ENCODE data around the gene RAB22A. TPM values are rescaled to one million over a fixed set of nuclear protein-coding genes. Genes with fewer than 3 reads are reported as not detected.
A peak's percentile ranks its signal among the peaks of the same experiment; 100 is the strongest.

Gene RAB22A
- total RNA-seq, 1 donor from 2014 or later, result 9.5 TPM

GRCh38 chr20:58307270-58307669 lies 2.2 kb upstream of the RAB22A start:
- no peak for DNase-seq
- TF ChIP-seq CTCF (IDR thresholded peaks at IDR 0.05; ENCODE audit: partially characterized antibody, unreplicated experiment), result no peak
- H3K4me3 Mint-ChIP-seq (ENCODE audit: unreplicated experiment), result no peak overlapping the region
- no peaks in the 10 kb centered on the region for H3K27me3 Mint-ChIP-seq (ENCODE audit: unreplicated experiment)
- H3K4me1 Mint-ChIP-seq (ENCODE audit: low read depth, unreplicated experiment), result no peaks in the 10 kb centered on the region
- no peaks in the 10 kb centered on the region for H3K9me3 Mint-ChIP-seq (ENCODE audit: unreplicated experiment)
- no peaks in the 10 kb centered on the region for H3K36me3 Mint-ChIP-seq (ENCODE audit: unreplicated experiment)
- no peak overlapping the region for H3K27ac Mint-ChIP-seq (ENCODE audit: unreplicated experiment)

- DNase-seq, result no peak
- no peaks in the 10 kb centered on the region for H3K4me1 Mint-ChIP-seq (ENCODE audit: low read depth, unreplicated experiment)
- no peaks in the 10 kb centered on the region for H3K9me3 Mint-ChIP-seq (ENCODE audit: unreplicated experiment)
- H3K4me3 Mint-ChIP-seq (ENCODE audit: unreplicated experiment), result peak overlapping the region; percentile 65
- H3K27me3 Mint-ChIP-seq (ENCODE audit: unreplicated experiment), result peaks cover 2% of the 10 kb centered on the region
- TF ChIP-seq CTCF (IDR thresholded peaks at IDR 0.05; ENCODE audit: partially characterized antibody, unreplicated experiment), result no peak
- no peaks in the 10 kb centered on the region for H3K36me3 Mint-ChIP-seq (ENCODE audit: unreplicated experiment)
- H3K27ac Mint-ChIP-seq (ENCODE audit: unreplicated experiment), result no peak overlapping the region
Measured at GRCh38 chr20:58308290-58308679, 1.2 kb upstream of the RAB22A start.

- no peaks in the 10 kb centered on the region for H3K4me1 Mint-ChIP-seq (ENCODE audit: low read depth, unreplicated experiment)
- DNase-seq, result peak; percentile 71
- H3K9me3 Mint-ChIP-seq (ENCODE audit: unreplicated experiment), result no peaks in the 10 kb centered on the region
- H3K36me3 Mint-ChIP-seq (ENCODE audit: unreplicated experiment), result no peaks in the 10 kb centered on the region
- no peak overlapping the region for H3K27ac Mint-ChIP-seq (ENCODE audit: unreplicated experiment)
- peaks cover 2% of the 10 kb centered on the region for H3K27me3 Mint-ChIP-seq (ENCODE audit: unreplicated experiment)
- H3K4me3 Mint-ChIP-seq (ENCODE audit: unreplicated experiment), result peak overlapping the region; percentile 77
- TF ChIP-seq CTCF (IDR thresholded peaks at IDR 0.05; ENCODE audit: partially characterized antibody, unreplicated experiment), result no peak
Measured at GRCh38 chr20:58308680-58309527, 611 bp upstream of the RAB22A start.

GRCh38 chr20:58310291-58310782 lies 822 bp downstream of the RAB22A start:
- no peak for DNase-seq
- H3K9me3 Mint-ChIP-seq (ENCODE audit: unreplicated experiment), result no peaks in the 10 kb centered on the region
- peak overlapping the region; percentile 17 for H3K27ac Mint-ChIP-seq (ENCODE audit: unreplicated experiment)
- no peak for TF ChIP-seq CTCF (IDR thresholded peaks at IDR 0.05; ENCODE audit: partially characterized antibody, unreplicated experiment)
- peak overlapping the region; percentile 86 for H3K4me3 Mint-ChIP-seq (ENCODE audit: unreplicated experiment)
- peaks cover 4% of the 10 kb centered on the region for H3K27me3 Mint-ChIP-seq (ENCODE audit: unreplicated experiment)
- H3K36me3 Mint-ChIP-seq (ENCODE audit: unreplicated experiment), result no peaks in the 10 kb centered on the region
- no peaks in the 10 kb centered on the region for H3K4me1 Mint-ChIP-seq (ENCODE audit: low read depth, unreplicated experiment)

- Mint-ChIP-seq H3K4me1 (ENCODE audit: low read depth, unreplicated experiment) (peaks cover 3% of the 10 kb centered on the region), H3K27me3 (ENCODE audit: unreplicated experiment) (peaks cover 4% of the 10 kb centered on the region), H3K36me3 (ENCODE audit: unreplicated experiment) (peaks cover 12% of the 10 kb centered on the region)
Measured at GRCh38 chr20:58312836-58313235, 3.3 kb downstream of the RAB22A start.

More at GRCh38 chr20:58312836-58313235, 3.3 kb downstream of the RAB22A start:
- DNase-seq, result no peak
- Mint-ChIP-seq H3K4me3 (ENCODE audit: unreplicated experiment) (no peak overlapping the region), H3K9me3 (ENCODE audit: unreplicated experiment) (peaks cover 7% of the 10 kb centered on the region), H3K27ac (ENCODE audit: unreplicated experiment) (no peak overlapping the region)
- no peak for TF ChIP-seq CTCF (IDR thresholded peaks at IDR 0.05; ENCODE audit: partially characterized antibody, unreplicated experiment)

All from glutamatergic neuron (in vitro differentiated cells).